Transverse colon (tissue), 4 donors: ENCODE data around the gene LSM3.

Experiments used
- POLR2A ChIP-seq: fragments of 450-650 bp; IDR thresholded peaks from one replicate; pipeline ENCODE4 v1.6.1; 2016; ENCODE audit warnings: antibody characterized with exemption, mild to moderate bottlenecking, moderate library complexity
- POLR2AphosphoS5 ChIP-seq, 3 donors: sonication (generic); formaldehyde crosslinking; IDR thresholded peaks; one replicate each; pipeline ENCODE4 v1.6.1; 2016; ENCODE audit warnings: antibody characterized with exemption in 3 of 3
- TF ChIP-seq, protein P1 (sequence below), 5 experiments: fragments of 200-600 bp in 3 of 5; fragments of 450-650 bp in 2 of 5; sonication (generic) in 3 of 5; IDR thresholded peaks; 1 replicate in 2 of 5; 2 replicates in 3 of 5; pipeline ENCODE4 v1.5.1; 2016 to 2017; ENCODE audit warnings: antibody characterized with exemption in 5 of 5, inconsistent platforms in 3 of 5, mild to moderate bottlenecking in 2 of 5, moderate library complexity in 1 of 5

DNA sequence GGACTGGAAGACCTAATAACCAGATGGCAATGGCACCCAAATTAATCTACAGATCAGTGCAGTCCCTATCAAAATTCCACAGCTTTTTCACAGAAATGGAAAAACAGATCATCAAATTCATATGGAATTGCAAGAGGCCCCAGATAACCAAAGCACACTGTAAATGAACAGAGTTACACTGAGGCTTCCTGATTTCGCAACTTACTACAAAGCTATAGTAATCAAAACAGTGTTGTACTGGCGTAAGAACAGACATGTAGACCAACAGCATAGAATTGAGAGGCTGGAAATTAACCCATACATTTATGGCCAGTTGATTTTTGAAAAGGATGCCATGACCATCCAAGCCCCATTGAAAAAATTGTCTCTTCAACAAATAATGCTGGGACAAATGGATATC, 16.4 kb upstream of the LSM3 start:
- TF ChIP-seq, protein P1, sequence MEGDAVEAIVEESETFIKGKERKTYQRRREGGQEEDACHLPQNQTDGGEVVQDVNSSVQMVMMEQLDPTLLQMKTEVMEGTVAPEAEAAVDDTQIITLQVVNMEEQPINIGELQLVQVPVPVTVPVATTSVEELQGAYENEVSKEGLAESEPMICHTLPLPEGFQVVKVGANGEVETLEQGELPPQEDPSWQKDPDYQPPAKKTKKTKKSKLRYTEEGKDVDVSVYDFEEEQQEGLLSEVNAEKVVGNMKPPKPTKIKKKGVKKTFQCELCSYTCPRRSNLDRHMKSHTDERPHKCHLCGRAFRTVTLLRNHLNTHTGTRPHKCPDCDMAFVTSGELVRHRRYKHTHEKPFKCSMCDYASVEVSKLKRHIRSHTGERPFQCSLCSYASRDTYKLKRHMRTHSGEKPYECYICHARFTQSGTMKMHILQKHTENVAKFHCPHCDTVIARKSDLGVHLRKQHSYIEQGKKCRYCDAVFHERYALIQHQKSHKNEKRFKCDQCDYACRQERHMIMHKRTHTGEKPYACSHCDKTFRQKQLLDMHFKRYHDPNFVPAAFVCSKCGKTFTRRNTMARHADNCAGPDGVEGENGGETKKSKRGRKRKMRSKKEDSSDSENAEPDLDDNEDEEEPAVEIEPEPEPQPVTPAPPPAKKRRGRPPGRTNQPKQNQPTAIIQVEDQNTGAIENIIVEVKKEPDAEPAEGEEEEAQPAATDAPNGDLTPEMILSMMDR (IDR thresholded peaks at IDR 0.05): no peak
- TF ChIP-seq POLR2AphosphoS5 (IDR thresholded peaks at IDR 0.05) (no peak), POLR2A (no peak)
